Hepatocyte (in vitro differentiated cells): ENCODE results near the gene KLHL30.

Experiments used
- EZH2 ChIP-seq: fragments of 200-600 bp; sonication (generic); IDR thresholded peaks from 2 replicates; pipeline ENCODE4 v1.6.1; 2016; ENCODE audit warnings: antibody characterized with exemption, mild to moderate bottlenecking, borderline replicate concordance
- EZH2phosphoT487 ChIP-seq: fragments of 200-600 bp; sonication (generic); IDR thresholded peaks from one replicate; pipeline ENCODE4 v1.6.1; 2018; ENCODE audit warnings: antibody characterized with exemption, mild to moderate bottlenecking, low read depth, moderate library complexity; ENCODE audit not compliant: unreplicated experiment, severe bottlenecking
- TF ChIP-seq, protein P1 (sequence below): fragments of 200-600 bp; sonication (generic); IDR thresholded peaks from 2 replicates; pipeline ENCODE4 v1.5.1; 2016; ENCODE audit warnings: antibody characterized with exemption, mild to moderate bottlenecking; ENCODE audit not compliant: poor library complexity

DNA sequence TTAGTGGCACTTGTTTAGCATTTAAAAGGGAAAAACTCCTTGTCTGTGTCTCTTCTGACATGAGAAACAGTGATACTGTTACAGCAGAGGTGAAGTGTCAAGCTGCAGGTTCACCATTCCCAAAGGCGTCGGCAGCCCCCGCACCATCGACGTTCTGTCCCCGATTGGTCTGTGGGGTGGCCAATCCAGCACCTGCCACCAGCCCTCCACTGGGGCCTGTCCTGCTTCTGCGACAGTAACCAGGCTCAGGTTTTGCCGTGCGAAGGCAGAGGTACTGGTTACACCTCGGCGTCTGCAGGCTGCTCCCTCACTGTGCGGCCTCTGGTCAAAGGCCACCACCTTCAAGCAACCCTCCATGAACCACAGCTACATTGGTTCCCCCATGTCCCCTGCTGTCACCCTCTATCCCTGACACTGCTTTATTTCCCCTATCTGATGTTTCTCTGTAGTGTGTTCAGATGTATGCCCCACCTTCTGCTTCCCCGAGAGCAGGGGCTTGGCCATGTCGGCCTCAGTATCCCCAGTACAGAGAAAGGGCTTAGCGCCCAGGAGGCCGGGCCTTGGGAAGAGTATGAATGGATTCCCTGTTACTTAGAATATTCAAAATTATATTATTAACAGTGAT lies 46.9 kb upstream of the KLHL30 start:
- TF ChIP-seq, protein P1, sequence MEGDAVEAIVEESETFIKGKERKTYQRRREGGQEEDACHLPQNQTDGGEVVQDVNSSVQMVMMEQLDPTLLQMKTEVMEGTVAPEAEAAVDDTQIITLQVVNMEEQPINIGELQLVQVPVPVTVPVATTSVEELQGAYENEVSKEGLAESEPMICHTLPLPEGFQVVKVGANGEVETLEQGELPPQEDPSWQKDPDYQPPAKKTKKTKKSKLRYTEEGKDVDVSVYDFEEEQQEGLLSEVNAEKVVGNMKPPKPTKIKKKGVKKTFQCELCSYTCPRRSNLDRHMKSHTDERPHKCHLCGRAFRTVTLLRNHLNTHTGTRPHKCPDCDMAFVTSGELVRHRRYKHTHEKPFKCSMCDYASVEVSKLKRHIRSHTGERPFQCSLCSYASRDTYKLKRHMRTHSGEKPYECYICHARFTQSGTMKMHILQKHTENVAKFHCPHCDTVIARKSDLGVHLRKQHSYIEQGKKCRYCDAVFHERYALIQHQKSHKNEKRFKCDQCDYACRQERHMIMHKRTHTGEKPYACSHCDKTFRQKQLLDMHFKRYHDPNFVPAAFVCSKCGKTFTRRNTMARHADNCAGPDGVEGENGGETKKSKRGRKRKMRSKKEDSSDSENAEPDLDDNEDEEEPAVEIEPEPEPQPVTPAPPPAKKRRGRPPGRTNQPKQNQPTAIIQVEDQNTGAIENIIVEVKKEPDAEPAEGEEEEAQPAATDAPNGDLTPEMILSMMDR: no peak
- TF ChIP-seq EZH2: no peak
- TF ChIP-seq EZH2phosphoT487: no peak
